Germinal center (tissue), 1 donor: ENCODE measurements around the gene GRIK1.

Experiments
- DNase-seq: peaks from one replicate; pipeline ENCODE4 v3.0.0; 2012; ENCODE audit warnings: mixed read lengths, low spot score

The GRIK1 gene

DNA sequence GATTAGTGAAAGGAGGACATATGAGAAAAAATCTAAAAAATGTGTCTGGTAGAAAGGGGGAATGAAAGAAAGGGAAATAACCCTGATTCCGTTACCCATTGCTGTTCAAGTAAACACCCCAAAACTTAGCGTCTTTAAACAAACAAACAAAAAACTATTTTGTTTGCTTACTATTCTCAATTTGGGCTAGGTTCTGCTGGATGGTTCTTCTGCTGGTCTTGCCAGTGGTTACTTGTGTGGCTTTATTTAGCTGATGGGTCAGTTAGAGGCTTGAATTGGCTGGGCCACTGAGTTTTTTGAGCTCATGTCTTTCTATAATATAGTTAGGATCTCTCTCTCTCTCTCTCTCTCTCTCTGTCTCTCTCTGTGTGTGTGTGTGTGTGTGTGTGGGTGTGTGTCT, 112.1 kb downstream of the GRIK1 start:
- DNase-seq: no peak

DNA sequence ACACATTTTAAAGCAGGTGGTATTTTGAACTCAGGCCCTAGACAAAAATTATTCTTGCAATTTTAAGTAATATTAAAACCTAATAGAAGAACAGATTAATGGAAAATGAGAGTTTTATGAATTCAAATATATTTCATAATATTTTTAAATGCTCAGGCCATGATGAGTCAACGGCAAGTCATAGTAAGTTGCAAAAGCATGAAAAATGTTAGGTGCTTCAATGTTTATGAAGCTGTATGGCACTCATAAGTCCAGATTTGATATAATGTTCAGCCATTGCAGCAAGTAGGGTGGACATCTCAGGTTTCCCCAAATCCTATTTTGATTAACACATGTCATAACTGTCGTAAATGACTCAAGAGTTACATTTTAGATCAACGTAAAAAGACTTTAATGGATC, 112.6 kb downstream of the GRIK1 start:
- no peak for DNase-seq

GRCh38 chr21:29826386-29826785, 113.4 kb downstream of the GRIK1 start:
- DNase-seq: no peak

GRCh38 chr21:29825936-29826335, 113.9 kb downstream of the GRIK1 start:
- no peak for DNase-seq

GRCh38 chr21:29825345-29825744, 114.5 kb downstream of the GRIK1 start:
- no peak for DNase-seq

DNA sequence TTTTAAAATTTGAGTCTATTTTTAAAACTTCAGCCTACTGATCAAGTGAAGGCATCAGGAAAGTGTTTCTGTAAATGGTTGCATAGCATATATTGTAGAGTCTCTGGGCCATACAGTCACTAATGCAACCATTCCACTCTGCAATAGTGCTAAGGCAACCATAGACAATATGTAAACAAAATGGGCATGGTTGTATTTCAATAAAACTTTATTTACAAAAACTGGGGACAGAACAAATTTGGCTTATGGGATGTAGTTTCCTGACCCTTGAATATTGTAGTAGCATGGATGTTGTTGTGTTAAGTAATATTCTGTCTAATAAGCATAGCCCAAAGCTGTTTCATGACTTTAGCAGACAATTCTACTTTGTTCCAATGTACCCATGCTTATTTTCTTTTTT, 117.7 kb downstream of the GRIK1 start:
- DNase-seq: no peak

GRCh38 chr21:29821230-29821629, 118.6 kb downstream of the GRIK1 start:
- DNase-seq: no peak

DNA sequence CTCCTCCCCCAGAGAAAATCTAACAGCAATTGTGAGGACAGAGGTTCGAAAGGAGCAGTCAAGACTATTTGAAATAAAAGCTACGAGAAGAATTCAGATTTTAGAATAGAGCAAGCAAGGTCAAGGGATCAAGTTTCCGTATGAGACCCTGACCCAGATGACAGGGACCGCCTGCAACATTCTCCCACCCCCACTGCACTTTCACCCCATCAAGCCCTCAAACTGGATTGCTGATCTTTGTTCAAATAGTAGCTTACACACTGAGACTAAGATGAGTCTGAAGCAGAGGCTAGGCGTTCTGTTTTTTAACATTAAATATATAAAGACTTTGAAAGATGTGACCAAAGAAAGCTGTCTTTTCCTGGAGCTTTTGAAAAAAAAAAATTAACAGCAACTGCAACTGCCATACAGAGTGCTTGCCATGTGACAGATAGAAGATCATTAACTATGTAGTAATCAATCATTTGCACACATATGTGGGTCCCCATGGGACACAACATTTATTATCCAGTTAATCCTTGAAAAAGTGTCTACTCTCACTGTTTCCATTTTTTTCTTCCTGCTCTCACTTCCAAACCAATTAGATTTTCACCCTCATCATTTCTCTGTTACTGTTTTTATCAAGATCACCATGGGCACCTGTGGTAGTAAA, 120.0 kb downstream of the GRIK1 start:
- no peak for DNase-seq

DNA sequence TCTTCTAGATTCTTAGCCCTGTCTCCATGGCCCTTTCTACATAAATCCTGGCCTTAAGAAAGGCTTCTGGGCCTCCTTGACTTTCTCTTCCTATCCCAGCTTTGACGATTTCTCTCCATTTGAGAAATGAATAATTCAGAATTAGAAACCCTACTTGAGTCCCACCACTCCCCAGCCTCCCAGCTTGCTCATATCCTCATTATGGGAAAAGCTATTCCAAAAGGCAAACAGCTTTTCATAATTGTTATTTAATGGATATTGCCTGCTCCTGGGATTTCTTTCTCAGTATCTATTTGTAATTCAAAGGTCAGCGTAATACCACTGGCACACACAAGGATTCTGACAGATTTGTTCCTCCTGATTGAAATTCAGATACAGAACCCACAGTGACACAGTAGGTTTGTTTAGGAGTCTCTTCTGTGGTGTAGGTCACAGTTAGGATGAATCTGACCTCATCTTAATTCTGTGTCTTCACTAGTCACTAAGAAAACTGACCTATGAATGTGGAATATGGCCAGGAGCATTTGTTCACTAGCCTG, 121.3 kb downstream of the GRIK1 start:
- DNase-seq: no peak

DNA sequence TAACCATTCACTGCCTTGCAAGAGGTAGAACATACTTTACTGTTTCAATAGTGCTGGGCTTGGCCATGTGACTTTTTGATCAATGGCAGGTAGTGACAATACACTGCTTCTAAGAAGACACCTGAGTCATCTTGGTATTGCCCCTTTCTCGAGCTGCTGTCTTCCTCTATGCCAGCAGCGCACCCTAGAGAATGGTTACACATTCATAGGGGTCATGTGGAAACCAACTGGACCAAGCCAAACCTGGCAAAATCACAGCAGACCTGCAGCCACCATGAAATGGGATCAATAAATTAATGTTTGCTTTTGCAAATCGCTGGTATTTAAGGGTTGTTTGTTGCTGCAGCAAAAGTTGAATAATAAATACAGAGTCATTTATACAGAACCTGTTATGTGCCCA, 122.3 kb downstream of the GRIK1 start:
- no peak for DNase-seq

GRCh38 chr21:29812947-29813346, 126.8 kb downstream of the GRIK1 start:
- DNase-seq: no peak

- no peak for DNase-seq
Observed at GRCh38 chr21:29810871-29811270, 128.9 kb downstream of the GRIK1 start.

DNA sequence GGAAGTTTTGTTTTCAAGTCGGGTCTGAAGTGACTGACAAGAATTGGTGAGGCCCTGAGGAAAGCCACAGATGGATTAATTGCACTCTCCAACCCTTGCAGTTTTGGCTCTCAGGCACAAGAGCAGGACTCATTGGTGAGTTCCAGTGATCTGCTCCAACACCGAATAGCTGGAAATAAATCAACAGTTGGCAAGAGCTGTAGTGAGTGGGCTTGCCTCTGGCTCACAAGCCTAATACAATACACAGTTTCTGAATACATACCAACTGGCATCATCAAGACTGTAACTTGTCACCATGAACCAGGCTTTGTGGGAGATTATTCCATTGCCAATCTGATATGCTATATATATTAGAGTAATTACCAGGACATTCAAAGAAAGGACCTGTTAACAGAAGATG, 131.6 kb downstream of the GRIK1 start:
- no peak for DNase-seq

- DNase-seq: no peak
Observed at GRCh38 chr21:29805105-29805504, 134.7 kb downstream of the GRIK1 start.

- no peak for DNase-seq
Observed at GRCh38 chr21:29803191-29803590, 136.6 kb downstream of the GRIK1 start.

DNA sequence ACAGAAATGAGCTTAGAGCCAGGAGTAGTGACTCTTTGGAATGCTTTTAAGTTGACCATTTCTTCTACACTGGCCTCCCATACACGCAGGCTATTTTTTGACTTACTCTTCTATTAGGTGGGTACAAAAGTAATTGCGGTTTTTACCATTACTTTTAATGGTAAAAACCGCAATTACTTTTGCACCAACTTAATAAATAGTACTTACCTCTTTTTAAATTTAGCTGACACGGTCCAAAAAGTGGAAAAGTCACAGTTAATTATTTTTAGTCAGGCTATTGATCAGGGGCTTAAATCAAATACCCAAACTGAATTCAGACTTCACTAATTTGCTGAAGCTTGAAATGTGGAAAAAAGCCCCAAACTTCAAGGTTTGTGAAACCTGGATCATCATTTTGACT, 138.7 kb downstream of the GRIK1 start:
- DNase-seq: no peak

GRCh38 chr21:29800056-29800455, 139.7 kb downstream of the GRIK1 start:
- DNase-seq: no peak

- DNase-seq: no peak
Observed at GRCh38 chr21:29798840-29799239, 141.0 kb downstream of the GRIK1 start.

- DNase-seq: no peak
Observed at GRCh38 chr21:29797155-29797554, 142.6 kb downstream of the GRIK1 start.

DNA sequence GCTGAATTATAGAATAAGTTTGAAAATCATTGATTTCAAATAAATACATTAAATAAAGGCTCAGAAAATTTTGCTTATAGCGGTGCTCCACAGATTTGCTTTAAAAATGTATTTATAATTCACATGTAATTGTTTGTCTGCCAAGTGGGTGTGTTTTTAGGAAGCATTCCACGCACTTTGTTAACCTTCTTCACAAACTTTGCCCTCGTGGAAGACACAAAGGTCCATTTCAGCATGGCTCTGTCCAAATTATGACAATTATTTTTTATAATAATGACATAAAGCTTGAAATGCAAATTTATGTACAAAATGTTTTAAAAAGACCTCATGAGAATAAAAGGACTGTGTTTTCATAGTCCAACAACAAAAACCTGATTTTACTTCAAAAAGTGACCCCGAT, 146.1 kb downstream of the GRIK1 start:
- DNase-seq: no peak

GRCh38 chr21:29789393-29789792, 150.4 kb downstream of the GRIK1 start:
- no peak for DNase-seq

- DNase-seq: no peak
Observed at GRCh38 chr21:29788752-29789151, 151.0 kb downstream of the GRIK1 start.

GRCh38 chr21:29787361-29787909, 152.4 kb downstream of the GRIK1 start:
- DNase-seq: no peak
